GM21515 (cell line): ENCODE measurements around the gene CHID1.

Experiments used
- ATAC-seq: cut with Tn5 transposase; IDR thresholded peaks from one replicate; pipeline ENCODE4 v1.9.1; 2021; ENCODE audit not compliant: unreplicated experiment

The CHID1 gene

GRCh38 chr11:825366-826226 is 85.0 kb downstream of the CHID1 start:
- ATAC-seq = no peak

DNA sequence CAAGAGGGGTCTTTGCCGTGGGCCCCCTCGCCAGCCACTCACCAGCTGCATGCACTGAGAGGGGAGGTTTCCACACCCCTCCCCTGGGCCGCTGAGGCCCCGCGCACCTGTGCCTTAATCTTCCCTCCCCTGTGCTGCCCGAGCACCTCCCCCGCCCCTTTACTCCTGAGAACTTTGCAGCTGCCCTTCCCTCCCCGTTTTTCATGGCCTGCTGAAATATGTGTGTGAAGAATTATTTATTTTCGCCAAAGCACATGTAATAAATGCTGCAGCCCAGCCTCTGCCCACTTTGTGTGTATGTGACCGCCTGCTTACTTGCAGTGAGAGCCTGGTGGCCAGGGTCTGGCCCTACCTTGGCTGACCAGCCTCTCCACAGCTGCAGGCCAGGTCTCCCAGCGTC is 85.7 kb downstream of the CHID1 start:
- no peak for ATAC-seq

- no peak for ATAC-seq
Measured at GRCh38 chr11:824292-824880, 86.2 kb downstream of the CHID1 start.

GRCh38 chr11:823441-824291 is 86.9 kb downstream of the CHID1 start:
- ATAC-seq = no peak

DNA sequence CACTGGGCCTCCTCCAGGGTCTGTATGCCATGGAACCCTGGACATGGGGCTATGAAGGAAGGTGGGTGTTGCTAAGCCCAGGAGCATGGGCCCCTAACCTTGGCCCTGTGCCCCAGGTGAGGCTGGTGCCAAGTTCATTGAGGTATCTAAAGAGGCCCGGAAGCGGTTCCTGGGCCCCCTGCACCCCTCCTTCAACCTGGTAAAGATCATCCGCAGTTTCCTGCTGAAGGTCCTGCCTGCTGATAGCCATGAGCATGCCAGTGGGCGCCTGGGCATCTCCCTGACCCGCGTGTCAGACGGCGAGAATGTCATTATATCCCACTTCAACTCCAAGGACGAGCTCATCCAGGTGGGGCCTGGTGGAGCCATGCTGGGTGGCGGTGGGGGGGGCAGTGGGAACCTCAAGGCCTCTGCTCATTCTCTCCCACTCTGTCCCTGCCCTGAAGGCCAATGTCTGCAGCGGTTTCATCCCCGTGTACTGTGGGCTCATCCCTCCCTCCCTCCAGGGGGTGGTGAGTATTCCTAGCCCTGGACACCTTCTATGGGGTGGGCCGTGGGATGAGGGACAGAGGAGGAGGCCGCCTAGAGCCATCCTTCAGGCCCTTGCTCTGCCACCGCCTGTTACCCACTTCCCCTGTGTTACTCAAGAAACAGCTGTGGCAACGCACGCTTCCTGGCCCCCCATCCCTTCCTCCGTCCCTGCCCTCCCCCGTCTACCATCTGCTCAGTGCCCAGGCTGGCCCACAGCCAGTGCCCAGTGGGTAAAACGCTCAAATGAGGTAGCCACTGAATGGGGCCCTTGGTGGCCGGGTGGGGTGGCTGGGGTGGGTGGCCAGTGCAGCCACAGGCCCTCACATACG is 88.9 kb downstream of the CHID1 start:
- no peak for ATAC-seq

- ATAC-seq = no peak
Measured at GRCh38 chr11:820655-821511, 89.7 kb downstream of the CHID1 start.

DNA sequence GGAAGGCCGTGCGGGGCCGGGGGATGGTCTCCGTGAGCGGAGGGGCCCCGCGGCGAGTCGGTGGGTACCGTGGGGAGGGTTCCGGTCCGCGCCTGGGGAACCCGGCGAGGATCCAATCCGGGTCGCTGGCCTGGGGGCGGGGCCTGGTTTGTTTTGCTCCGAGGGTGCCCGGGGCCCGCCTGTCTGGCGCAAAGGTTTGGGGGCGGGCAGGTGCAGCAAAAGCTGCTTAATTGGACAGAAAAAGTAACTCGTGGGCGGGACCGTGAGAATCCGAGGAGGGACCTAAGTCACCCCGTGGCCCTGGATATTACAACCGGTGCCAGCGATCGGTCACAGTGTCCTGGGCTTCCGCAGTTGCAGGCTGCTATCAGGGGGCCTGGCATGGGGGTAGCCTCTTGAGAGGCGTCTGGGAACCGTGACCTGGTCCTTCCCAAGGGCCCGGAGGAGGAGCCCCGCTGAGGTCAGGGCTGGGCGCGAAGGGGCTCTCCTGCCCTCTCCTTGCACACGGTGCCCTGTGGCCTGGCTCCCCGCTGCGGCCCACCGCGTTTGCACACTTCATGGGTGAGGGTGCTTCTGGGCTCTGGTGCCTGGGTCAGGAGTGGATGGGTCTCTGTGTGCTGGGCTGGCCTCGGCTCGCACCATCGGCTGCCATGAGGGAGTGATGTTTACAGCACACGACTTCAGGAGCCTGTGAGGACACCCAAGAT is 90.5 kb downstream of the CHID1 start:
- ATAC-seq = peak; percentile 49

- peak; percentile 56 for ATAC-seq
Measured at GRCh38 chr11:819129-819931, 91.3 kb downstream of the CHID1 start.

DNA sequence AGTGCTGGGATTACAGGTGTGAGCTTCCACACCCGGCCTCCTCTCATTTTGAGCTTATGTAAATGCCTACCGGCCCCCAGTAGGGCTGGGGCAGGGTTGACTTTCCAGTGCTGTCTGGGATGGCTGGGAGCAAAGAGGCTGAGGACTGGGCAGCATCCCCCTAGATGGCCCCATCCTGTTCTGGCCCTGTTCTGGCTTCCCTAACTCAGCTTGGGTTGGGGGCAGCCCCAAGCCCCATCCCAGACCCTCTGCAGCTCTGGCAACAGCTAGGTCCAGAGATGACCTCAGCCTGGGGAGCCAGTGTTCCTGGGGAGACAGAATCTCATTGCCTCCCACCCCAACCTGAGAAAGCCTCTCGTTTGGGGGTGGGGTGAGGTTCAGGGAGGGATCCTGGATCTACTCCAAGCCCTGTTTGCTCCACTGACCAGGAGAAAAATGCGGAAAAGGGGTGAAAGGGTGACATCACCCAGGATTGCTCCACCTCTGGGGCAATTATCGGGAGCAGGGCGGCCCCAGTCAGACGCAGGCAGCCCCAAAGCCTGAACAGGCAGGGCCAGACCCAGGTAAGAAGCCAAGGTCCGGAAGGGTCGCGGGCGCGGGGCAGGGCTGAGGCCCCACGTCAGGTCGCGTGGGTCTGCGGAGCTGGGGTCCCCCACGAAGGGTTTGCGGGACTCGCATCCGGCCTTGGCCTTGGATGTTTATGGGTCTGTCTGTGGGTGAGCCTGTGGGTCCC is 92.0 kb downstream of the CHID1 start, which contains the start of gene PNPLA2:
TSS of gene PNPLA2 (plus strand) at position 519 of the 733 bp plus-strand sequence. CDS start 805 bp downstream, outside the sequence.
- ATAC-seq = peak; percentile 3
